OCI-LY7 (cell line): ENCODE measurements around the gene PRIMA1.

Experiments
- EZH2phosphoT487 ChIP-seq: fragments of 200-600 bp; sonication (generic); IDR thresholded peaks from 2 replicates; pipeline ENCODE4 v1.6.1; 2018; ENCODE audit warnings: low read depth, borderline replicate concordance, mild to moderate bottlenecking, mixed run types, antibody characterized with exemption, low read length, moderate library complexity, mixed read lengths
- TF ChIP-seq, protein P1 (sequence below): fragments of 200-600 bp; sonication (generic); conservative IDR thresholded peaks from 2 replicates; pipeline ENCODE4 v1.5.1; 2014; ENCODE audit warnings: mild to moderate bottlenecking, antibody characterized with exemption, low read length, moderate library complexity, mixed read lengths

DNA sequence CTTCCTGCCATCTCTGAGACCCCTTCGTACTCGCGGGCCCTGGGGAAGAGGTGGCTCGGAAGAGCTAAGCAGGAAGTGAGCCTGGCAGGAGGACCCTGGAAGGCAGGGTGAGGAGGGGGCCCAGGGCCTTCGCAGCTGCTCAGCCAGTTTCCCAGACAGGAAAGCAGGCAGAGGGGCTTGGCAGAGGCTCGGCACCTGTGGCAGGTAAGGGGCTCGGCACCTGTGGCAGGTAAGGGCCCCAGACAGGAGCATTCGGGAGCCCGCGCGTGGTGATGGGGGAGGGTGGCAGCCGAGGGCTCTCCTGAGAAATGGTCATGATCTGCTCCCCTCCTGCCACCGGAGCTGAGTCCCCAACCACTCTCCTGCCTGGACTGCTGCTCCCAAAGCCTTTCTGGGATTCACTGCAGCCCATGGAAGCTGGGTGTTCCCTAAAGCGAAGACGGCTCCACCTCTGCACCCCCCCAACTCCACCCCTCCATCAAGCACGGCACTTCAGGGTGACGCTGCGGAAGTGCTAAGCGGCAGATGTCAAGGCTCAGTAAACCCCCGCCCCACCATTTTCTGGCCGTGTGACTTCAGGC, 63.2 kb downstream of the PRIMA1 start:
- TF ChIP-seq, protein P1, sequence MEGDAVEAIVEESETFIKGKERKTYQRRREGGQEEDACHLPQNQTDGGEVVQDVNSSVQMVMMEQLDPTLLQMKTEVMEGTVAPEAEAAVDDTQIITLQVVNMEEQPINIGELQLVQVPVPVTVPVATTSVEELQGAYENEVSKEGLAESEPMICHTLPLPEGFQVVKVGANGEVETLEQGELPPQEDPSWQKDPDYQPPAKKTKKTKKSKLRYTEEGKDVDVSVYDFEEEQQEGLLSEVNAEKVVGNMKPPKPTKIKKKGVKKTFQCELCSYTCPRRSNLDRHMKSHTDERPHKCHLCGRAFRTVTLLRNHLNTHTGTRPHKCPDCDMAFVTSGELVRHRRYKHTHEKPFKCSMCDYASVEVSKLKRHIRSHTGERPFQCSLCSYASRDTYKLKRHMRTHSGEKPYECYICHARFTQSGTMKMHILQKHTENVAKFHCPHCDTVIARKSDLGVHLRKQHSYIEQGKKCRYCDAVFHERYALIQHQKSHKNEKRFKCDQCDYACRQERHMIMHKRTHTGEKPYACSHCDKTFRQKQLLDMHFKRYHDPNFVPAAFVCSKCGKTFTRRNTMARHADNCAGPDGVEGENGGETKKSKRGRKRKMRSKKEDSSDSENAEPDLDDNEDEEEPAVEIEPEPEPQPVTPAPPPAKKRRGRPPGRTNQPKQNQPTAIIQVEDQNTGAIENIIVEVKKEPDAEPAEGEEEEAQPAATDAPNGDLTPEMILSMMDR, result no peak
- TF ChIP-seq EZH2phosphoT487, result no peak
